Measurements from ENCODE around the gene NOP14. TPM values are rescaled to one million over a fixed set of nuclear protein-coding genes. Genes with fewer than 3 reads are reported as not detected.
"Not testable (repeated sequence)": the region's sequence is repeated elsewhere in the genome, so short reads cannot be mapped to it uniquely, and the experiment has no call there.

Gene NOP14
- total RNA-seq, 1 donor from 2014 or later: 10.1 TPM

GRCh38 chr4:2931512-2932301, 31.5 kb downstream of the NOP14 start:
- DNase-seq (ENCODE audit: low spot score): no peak

GRCh38 chr4:2930758-2931511, 32.3 kb downstream of the NOP14 start:
- no peak for DNase-seq (ENCODE audit: low spot score)

- no peak for DNase-seq (ENCODE audit: low spot score)
These were observed 33.0 kb downstream of the NOP14 start for GRCh38 chr4:2930135-2930757.

GRCh38 chr4:2929469-2929868, 33.7 kb downstream of the NOP14 start:
- DNase-seq (ENCODE audit: low spot score): no peak

GRCh38 chr4:2928242-2929176, 34.7 kb downstream of the NOP14 start:
- DNase-seq (ENCODE audit: low spot score): no peak

- no peak for DNase-seq (ENCODE audit: low spot score)
These were observed 35.5 kb downstream of the NOP14 start for GRCh38 chr4:2927696-2928075.

- DNase-seq (ENCODE audit: low spot score): no peak
These were observed 36.0 kb downstream of the NOP14 start for GRCh38 chr4:2927016-2927695.

- DNase-seq (ENCODE audit: low spot score): no peak
These were observed 37.0 kb downstream of the NOP14 start for GRCh38 chr4:2925931-2926860.

GRCh38 chr4:2925496-2925895, 37.7 kb downstream of the NOP14 start:
- no peak for DNase-seq (ENCODE audit: low spot score)

GRCh38 chr4:2924765-2925301, 38.4 kb downstream of the NOP14 start:
- no peak for DNase-seq (ENCODE audit: low spot score)

GRCh38 chr4:2924286-2924685, 38.9 kb downstream of the NOP14 start:
- DNase-seq (ENCODE audit: low spot score): no peak

GRCh38 chr4:2923668-2924173, 39.5 kb downstream of the NOP14 start:
- DNase-seq (ENCODE audit: low spot score): no peak

- DNase-seq (ENCODE audit: low spot score): no peak
These were observed 40.1 kb downstream of the NOP14 start for GRCh38 chr4:2923141-2923551.

GRCh38 chr4:2922453-2923101, 40.6 kb downstream of the NOP14 start:
- not testable (repeated sequence) for DNase-seq (ENCODE audit: low spot score)

- DNase-seq (ENCODE audit: low spot score): not testable (repeated sequence)
These were observed 44.5 kb downstream of the NOP14 start for GRCh38 chr4:2918714-2919113.

- DNase-seq (ENCODE audit: low spot score): not testable (repeated sequence)
These were observed 44.9 kb downstream of the NOP14 start for GRCh38 chr4:2918300-2918699.

- not testable (repeated sequence) for DNase-seq (ENCODE audit: low spot score)
These were observed 46.5 kb downstream of the NOP14 start for GRCh38 chr4:2916696-2917095.

GRCh38 chr4:2915789-2916188, 47.4 kb downstream of the NOP14 start:
- no peak for DNase-seq (ENCODE audit: low spot score)

All from umbilical cord (tissue), 2 donors.